ENCODE measurements around the gene LYL1. TPM values are rescaled to one million over a fixed set of nuclear protein-coding genes. Genes with fewer than 3 reads are reported as not detected.
A peak's percentile ranks its signal among the peaks of the same experiment; 100 is the strongest.

The LYL1 gene
- total and polyA plus RNA-seq, 2 of the 13 experiments (the other 11 are each of a cell fraction or from before 2014, with no cell fraction given) = 0.75 to 0.92 TPM

DNA sequence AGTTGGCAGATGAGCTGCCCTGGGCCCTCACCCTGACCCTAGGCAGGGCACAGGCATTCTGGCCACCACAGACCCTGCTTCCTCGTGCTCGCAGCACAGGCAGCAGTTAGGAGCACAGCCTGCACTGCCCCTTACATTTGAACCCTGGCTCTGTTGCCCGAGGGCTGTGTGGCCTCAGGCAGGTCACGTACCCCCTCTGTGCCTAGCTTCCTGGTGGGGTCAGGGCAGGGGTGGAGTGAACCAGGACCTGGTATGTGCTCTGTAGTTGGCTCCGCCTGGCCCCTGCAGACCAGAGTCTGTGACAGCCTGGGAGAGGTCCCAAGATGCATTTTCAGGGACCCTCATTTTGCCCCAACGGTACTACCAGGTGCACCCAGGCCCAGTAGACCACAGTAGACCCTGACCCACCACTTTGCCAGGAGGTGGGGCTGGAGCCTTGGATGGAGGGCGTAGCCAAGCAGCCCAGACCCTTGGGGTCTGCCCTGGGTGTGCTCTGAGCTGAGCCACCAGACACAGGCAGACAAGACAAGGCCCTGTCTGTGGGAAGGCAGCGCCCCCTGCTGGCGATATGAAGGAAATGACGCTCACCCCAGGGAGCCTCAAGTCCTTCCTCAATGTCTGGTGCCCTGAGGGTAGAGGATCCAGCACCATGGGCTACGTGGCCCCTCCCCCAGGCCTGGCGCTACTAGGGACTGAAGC is 9.1 kb downstream of the LYL1 start (continued):
- TF ChIP-seq, protein P1, sequence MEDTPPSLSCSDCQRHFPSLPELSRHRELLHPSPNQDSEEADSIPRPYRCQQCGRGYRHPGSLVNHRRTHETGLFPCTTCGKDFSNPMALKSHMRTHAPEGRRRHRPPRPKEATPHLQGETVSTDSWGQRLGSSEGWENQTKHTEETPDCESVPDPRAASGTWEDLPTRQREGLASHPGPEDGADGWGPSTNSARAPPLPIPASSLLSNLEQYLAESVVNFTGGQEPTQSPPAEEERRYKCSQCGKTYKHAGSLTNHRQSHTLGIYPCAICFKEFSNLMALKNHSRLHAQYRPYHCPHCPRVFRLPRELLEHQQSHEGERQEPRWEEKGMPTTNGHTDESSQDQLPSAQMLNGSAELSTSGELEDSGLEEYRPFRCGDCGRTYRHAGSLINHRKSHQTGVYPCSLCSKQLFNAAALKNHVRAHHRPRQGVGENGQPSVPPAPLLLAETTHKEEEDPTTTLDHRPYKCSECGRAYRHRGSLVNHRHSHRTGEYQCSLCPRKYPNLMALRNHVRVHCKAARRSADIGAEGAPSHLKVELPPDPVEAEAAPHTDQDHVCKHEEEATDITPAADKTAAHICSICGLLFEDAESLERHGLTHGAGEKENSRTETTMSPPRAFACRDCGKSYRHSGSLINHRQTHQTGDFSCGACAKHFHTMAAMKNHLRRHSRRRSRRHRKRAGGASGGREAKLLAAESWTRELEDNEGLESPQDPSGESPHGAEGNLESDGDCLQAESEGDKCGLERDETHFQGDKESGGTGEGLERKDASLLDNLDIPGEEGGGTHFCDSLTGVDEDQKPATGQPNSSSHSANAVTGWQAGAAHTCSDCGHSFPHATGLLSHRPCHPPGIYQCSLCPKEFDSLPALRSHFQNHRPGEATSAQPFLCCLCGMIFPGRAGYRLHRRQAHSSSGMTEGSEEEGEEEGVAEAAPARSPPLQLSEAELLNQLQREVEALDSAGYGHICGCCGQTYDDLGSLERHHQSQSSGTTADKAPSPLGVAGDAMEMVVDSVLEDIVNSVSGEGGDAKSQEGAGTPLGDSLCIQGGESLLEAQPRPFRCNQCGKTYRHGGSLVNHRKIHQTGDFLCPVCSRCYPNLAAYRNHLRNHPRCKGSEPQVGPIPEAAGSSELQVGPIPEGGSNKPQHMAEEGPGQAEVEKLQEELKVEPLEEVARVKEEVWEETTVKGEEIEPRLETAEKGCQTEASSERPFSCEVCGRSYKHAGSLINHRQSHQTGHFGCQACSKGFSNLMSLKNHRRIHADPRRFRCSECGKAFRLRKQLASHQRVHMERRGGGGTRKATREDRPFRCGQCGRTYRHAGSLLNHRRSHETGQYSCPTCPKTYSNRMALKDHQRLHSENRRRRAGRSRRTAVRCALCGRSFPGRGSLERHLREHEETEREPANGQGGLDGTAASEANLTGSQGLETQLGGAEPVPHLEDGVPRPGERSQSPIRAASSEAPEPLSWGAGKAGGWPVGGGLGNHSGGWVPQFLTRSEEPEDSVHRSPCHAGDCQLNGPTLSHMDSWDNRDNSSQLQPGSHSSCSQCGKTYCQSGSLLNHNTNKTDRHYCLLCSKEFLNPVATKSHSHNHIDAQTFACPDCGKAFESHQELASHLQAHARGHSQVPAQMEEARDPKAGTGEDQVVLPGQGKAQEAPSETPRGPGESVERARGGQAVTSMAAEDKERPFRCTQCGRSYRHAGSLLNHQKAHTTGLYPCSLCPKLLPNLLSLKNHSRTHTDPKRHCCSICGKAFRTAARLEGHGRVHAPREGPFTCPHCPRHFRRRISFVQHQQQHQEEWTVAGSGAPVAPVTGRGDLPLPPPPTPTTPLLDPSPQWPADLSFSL (CRISPR knock-in tag; IDR thresholded peaks at IDR 0.05) = no peak
- TF ChIP-seq, protein P2, sequence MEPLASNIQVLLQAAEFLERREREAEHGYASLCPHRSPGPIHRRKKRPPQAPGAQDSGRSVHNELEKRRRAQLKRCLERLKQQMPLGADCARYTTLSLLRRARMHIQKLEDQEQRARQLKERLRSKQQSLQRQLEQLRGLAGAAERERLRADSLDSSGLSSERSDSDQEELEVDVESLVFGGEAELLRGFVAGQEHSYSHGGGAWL (CRISPR knock-in tag; IDR thresholded peaks at IDR 0.05) = no peak
- no peak for TF ChIP-seq ELF1 (CRISPR knock-in tag; IDR thresholded peaks at IDR 0.05)
- TF ChIP-seq, protein P3, sequence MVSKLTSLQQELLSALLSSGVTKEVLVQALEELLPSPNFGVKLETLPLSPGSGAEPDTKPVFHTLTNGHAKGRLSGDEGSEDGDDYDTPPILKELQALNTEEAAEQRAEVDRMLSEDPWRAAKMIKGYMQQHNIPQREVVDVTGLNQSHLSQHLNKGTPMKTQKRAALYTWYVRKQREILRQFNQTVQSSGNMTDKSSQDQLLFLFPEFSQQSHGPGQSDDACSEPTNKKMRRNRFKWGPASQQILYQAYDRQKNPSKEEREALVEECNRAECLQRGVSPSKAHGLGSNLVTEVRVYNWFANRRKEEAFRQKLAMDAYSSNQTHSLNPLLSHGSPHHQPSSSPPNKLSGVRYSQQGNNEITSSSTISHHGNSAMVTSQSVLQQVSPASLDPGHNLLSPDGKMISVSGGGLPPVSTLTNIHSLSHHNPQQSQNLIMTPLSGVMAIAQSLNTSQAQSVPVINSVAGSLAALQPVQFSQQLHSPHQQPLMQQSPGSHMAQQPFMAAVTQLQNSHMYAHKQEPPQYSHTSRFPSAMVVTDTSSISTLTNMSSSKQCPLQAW (CRISPR knock-in tag; IDR thresholded peaks at IDR 0.05) = 0 out of 2 replicates have a peak, but pooled peaks have one; percentile 23
- TF ChIP-seq ZSCAN29 (CRISPR knock-in tag; conservative IDR thresholded peaks at IDR 0.05) = no peak
- no peak for TF ChIP-seq PHF20 (CRISPR knock-in tag; IDR thresholded peaks at IDR 0.05)
- TF ChIP-seq SRSF4 (IDR thresholded peaks at IDR 0.05; ENCODE audit: low read depth, low read length, poor library complexity, severe bottlenecking) = no peak
- TF ChIP-seq ZFP36L2 (CRISPR knock-in tag; IDR thresholded peaks at IDR 0.05) = no peak
- TF ChIP-seq, protein P4, sequence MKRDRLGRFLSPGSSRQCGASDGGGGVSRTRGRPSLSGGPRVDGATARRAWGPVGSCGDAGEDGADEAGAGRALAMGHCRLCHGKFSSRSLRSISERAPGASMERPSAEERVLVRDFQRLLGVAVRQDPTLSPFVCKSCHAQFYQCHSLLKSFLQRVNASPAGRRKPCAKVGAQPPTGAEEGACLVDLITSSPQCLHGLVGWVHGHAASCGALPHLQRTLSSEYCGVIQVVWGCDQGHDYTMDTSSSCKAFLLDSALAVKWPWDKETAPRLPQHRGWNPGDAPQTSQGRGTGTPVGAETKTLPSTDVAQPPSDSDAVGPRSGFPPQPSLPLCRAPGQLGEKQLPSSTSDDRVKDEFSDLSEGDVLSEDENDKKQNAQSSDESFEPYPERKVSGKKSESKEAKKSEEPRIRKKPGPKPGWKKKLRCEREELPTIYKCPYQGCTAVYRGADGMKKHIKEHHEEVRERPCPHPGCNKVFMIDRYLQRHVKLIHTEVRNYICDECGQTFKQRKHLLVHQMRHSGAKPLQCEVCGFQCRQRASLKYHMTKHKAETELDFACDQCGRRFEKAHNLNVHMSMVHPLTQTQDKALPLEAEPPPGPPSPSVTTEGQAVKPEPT (CRISPR knock-in tag; IDR thresholded peaks at IDR 0.05; ENCODE audit: low read depth) = no peak
- no peak for TF ChIP-seq U2AF1 (optimal IDR thresholded peaks at IDR 0.05; ENCODE audit: low read depth, low read length)
- TF ChIP-seq JUND (CRISPR knock-in tag; IDR thresholded peaks at IDR 0.05) = no peak
- TF ChIP-seq EP300 (IDR thresholded peaks at IDR 0.05; ENCODE audit: low read depth in 2 of 2, low read length in 2 of 2) = no peak
- TF ChIP-seq EP300 (CRISPR knock-in tag; IDR thresholded peaks at IDR 0.05; ENCODE audit: borderline replicate concordance) = no peak
